ENCODE data around the gene ZNF691. TPM values are rescaled to one million over a fixed set of nuclear protein-coding genes. Genes with fewer than 3 reads are reported as not detected.

ZNF691 gene
- total RNA-seq, 4 donors from 2014 or later = 2.0 to 9.2 (median 5.5) TPM

DNA sequence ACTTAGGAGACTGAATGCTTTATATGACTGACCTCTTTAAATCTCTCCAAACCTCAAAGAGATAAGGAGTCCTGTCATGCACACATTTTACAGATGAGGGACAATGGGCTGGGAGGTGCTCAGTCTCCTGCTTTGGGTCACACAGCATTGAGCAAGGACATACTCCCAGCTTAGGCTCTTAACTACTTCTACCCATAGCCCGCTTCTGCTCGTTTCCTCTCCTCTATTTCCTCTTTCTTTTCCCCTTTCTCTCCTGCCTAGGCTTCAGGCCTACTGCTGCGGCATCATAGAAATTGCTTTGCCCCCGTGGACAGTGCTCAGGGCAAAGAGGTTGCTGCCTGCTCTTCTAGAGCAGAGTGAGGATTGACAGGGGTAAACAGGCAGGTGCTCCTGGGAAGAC, 12.4 kb upstream of the ZNF691 start:
- no peak for DNase-seq
- Histone ChIP-seq H3K9me3 (no peaks in the 10 kb centered on the region), H3K4me3 (no peak overlapping the region), H3K27me3 (no peaks in the 10 kb centered on the region), H3K4me1 (no peaks in the 10 kb centered on the region), H3K27ac (no peak overlapping the region), H3K36me3 (peaks cover 0 to 46% (median 0%) of the 10 kb centered on the region in 3 donors)
- 75 to 86% methylated on average over 4 of the region's 4 CpGs for WGBS, 2 donors
- TF ChIP-seq, protein P1, sequence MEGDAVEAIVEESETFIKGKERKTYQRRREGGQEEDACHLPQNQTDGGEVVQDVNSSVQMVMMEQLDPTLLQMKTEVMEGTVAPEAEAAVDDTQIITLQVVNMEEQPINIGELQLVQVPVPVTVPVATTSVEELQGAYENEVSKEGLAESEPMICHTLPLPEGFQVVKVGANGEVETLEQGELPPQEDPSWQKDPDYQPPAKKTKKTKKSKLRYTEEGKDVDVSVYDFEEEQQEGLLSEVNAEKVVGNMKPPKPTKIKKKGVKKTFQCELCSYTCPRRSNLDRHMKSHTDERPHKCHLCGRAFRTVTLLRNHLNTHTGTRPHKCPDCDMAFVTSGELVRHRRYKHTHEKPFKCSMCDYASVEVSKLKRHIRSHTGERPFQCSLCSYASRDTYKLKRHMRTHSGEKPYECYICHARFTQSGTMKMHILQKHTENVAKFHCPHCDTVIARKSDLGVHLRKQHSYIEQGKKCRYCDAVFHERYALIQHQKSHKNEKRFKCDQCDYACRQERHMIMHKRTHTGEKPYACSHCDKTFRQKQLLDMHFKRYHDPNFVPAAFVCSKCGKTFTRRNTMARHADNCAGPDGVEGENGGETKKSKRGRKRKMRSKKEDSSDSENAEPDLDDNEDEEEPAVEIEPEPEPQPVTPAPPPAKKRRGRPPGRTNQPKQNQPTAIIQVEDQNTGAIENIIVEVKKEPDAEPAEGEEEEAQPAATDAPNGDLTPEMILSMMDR (IDR thresholded peaks at IDR 0.05) = no peak
- no peak for TF ChIP-seq POLR2A (IDR thresholded peaks at IDR 0.05)
- intact Hi-C loops (cut with DNase I) = no loop called here

DNA sequence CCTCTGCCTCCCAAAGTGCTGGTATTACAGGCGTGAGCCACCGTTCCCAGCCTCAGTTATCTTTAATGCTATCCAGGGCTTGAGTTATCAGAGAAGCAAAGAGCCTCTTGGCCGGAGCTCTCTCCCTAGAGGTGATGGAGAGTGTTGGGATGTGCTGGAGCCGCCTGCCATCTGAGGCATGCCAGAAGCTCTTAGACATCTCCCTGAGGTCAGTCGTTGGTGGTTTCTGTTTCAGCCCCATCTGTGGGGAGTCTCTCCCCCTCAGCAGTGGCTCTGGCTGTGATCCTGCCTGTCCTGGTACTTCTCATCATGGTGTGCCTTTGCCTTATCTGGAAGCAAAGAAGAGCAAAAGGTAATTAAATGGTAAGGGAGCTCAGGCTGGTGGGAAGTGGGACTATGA, 11.6 kb upstream of the ZNF691 start:
- Histone ChIP-seq H3K27me3 (no peaks in the 10 kb centered on the region), H3K36me3 (peaks cover 0 to 42% (median 0%) of the 10 kb centered on the region in 3 donors), H3K4me3 (no peak overlapping the region), H3K27ac (no peak overlapping the region), H3K4me1 (no peaks in the 10 kb centered on the region), H3K9me3 (no peaks in the 10 kb centered on the region)
- WGBS, 2 donors = 90 to 100% methylated on average over 1 to 5 of the region's 5 CpGs
- intact Hi-C loops (cut with DNase I) = no loop called here
- TF ChIP-seq POLR2A (IDR thresholded peaks at IDR 0.05) = no peak
- TF ChIP-seq, protein P1 (IDR thresholded peaks at IDR 0.05) = no peak
- DNase-seq = no peak

DNA sequence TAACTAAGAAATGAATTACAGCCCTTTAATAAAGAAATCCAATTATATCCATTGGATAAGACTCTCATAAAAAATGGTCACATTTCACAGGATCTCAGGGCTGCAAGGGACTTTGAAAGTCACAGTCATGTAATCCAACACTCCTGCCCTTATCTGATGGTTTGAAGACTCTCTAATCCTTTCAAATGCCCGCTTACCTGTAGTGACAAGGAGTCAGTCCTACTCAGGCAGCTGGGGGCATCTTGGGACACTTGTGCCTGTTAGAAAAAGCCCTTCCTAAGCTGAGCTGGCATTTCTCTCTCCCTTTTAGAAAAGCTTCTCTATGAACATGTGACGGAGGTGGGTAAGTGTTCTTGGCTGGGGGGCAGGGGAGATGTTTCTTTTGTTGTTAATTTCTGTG, 11.0 kb upstream of the ZNF691 start:
- TF ChIP-seq POLR2A (IDR thresholded peaks at IDR 0.05) = no peak
- TF ChIP-seq, protein P1 (IDR thresholded peaks at IDR 0.05) = no peak
- intact Hi-C loops (cut with DNase I) = no loop called here
- DNase-seq = no peak
- whole genome bisulfite sequencing, 2 donors = 83 to 97% methylated on average over 2 of the region's 2 CpGs
- peaks cover 0 to 36% (median 0%) of the 10 kb centered on the region in 3 donors for H3K36me3 ChIP-seq
- H3K4me1 ChIP-seq = no peaks in the 10 kb centered on the region
- no peaks in the 10 kb centered on the region for H3K9me3 ChIP-seq
- H3K27ac ChIP-seq = no peak overlapping the region
- H3K27me3 ChIP-seq = no peaks in the 10 kb centered on the region
- H3K4me3 ChIP-seq = no peak overlapping the region

DNA sequence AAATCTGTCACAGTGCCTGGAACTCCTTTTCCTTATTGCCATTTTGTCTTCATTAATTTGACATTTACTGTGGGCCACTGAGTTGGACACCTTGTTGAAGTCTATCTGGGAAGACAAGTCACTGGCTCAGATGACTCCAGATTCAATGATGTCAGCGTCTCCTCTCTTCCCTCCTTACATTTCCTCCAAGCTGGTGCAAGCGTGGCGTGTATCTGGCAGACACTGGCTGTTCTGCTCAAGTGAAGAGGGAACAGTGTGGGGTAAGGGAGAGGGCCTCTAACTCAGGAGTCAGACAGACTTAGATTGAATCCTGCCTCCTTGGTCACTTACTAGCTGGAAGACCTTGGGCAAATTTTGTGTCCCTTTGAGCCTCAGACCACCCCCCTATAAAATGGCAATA, 8.7 kb upstream of the ZNF691 start:
- DNase-seq = no peak
- H3K27me3 ChIP-seq = no peaks in the 10 kb centered on the region
- TF ChIP-seq POLR2A (IDR thresholded peaks at IDR 0.05) = no peak
- TF ChIP-seq, protein P1 (IDR thresholded peaks at IDR 0.05) = no peak
- H3K4me3 ChIP-seq = no peak overlapping the region
- intact Hi-C loops (cut with DNase I) = no loop called here
- no peaks in the 10 kb centered on the region for H3K9me3 ChIP-seq
- H3K4me1 ChIP-seq = no peaks in the 10 kb centered on the region
- peaks cover 0 to 49% (median 0%) of the 10 kb centered on the region in 3 donors for H3K36me3 ChIP-seq
- no peak overlapping the region for H3K27ac ChIP-seq
- WGBS, 2 donors = 64 to 100% methylated on average over 1 to 3 of the region's 3 CpGs

DNA sequence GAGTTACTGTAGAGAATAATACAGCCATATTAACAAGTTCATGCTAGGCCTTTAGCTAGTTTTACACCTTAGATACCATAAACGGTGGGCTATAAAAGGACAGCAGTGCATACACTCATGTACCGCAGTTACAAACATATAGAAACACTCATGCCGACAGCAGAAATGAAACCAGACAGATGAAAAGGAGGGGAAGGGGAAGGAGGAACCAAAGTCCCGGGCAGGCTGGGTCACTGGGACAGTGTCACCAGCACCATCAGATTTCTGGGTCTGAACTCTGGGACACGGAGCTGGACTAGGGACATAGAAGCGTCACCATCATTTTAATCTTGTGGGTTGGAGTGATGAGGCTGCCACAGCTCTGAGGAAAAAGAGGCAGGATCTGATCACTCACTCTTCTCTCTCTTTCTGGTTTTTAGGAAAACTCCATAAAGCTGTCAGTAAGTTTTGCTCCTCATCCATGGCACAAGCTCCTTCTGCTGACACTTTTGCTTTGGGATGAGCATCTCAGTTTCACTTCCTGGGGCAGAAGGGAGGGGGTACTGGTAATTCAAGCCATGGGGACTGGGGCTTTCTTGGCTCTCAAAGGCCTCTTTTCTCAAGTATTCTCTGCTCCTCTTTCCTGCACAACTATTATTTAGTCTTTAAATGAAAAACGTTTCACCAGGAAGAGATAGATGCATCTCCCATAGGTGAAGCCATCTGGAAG, 7.8 kb upstream of the ZNF691 start:
- TF ChIP-seq POLR2A (IDR thresholded peaks at IDR 0.05) = no peak
- TF ChIP-seq, protein P1 (IDR thresholded peaks at IDR 0.05) = no peak
- H3K9me3 ChIP-seq = no peaks in the 10 kb centered on the region
- H3K36me3 ChIP-seq = peaks cover 0 to 57% (median 0%) of the 10 kb centered on the region in 3 donors
- no peak overlapping the region for H3K27ac ChIP-seq
- intact Hi-C loops (cut with DNase I) = no loop called here
- no peak overlapping the region for H3K4me3 ChIP-seq
- no peaks in the 10 kb centered on the region for H3K4me1 ChIP-seq
- no peaks in the 10 kb centered on the region for H3K27me3 ChIP-seq
- WGBS, 2 donors = 78 to 87% methylated on average over 7 of the region's 7 CpGs
- no peak for DNase-seq

Measured in esophagus squamous epithelium (tissue), 5 donors.